Activated CD4-positive, alpha-beta T cell treated with anti-CD3 and anti-CD28 coated beads, Interleukin-2, amount 50 U/mL, for 4 hours (primary cell): ENCODE results near the gene TNFAIP8.
A peak's percentile ranks its signal among the peaks of the same experiment; 100 is the strongest.

ENCODE experiments used
- DNase-seq, 2 experiments: peaks; one replicate each; pipeline ENCODE4 v3.0.0-alpha.2; 2020

The TNFAIP8 gene

GRCh38 chr5:119373449-119373858 is 17.6 kb downstream of the TNFAIP8 start:
- no peak for DNase-seq

GRCh38 chr5:119374901-119375300 is 19.1 kb downstream of the TNFAIP8 start:
- no peak for DNase-seq

DNA sequence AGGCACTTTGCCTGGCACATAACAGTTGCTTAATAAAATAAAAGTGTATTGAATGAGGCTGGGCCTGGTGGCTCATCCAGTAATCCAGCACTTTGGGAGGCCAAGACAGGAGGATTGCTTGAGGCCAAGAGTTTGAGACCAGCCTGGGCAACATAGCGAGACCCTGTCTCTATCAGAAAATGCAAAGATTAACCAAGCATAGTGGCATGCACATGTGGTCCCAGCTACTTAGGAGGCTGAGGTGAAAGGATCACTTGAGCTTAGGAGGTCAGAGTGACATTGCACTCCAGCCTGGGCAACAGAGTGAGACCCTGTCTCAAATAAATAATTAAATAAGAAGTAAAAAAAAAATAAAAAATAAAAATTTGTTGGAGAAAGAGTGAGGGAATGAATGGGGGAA is 21.2 kb downstream of the TNFAIP8 start:
- DNase-seq, result no peak

DNA sequence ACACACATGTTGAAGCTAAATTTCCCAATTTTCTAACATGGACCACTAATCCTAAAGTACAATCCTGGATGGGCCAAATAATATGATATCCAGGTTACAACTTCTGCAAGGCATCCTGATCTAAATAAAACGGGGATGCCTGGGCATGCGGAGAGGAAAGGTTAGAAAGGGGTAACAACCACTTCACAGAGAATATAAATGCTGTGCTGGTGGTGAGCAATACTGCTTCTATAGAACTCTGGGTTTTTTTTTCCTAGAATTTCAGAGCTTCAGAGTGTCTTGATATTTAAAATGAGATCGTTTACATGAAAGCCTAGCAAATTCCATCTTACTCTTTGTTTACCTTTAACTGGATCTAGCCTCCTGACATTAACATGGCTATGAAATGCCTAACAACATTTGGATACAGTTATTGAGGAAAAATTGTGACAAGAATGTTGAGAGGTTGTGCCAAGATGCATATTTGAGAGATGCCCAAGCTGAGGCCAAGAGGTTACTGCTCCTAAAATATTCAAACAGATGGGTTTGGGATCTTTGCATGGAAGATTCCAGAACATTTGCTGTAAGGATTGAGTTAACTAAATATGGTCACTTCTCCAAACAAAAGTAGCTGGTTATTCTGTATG is 22.4 kb downstream of the TNFAIP8 start:
- no peak for DNase-seq

GRCh38 chr5:119379096-119379495 is 23.3 kb downstream of the TNFAIP8 start:
- no peak for DNase-seq

DNA sequence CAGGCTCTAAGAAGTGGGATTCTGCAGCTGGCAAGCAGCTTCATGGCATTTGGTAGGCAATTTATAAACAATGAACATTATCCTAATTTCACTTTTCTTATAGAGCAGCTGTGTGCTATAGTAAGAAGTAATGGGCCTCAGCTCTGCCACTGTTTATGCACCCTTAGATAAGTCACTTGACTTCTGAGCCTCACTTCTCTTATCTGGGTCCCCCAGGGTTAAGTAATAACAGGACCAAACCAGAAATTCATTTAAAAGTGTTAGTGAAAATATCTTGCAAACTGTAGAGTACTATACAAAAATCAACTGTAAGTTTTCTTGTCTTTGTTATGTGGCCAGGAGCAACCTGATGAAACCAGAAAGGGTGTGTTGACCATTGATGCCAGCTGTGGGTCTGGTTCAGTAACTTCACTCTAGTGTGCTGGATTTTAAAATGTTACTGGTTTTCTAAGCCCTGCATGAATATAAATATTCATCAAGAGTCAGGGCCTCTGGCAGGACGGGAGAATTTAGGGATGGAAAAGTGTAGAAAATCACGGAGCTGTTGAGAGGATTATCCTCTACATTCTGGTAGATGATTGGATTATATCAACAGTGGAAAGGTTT is 24.2 kb downstream of the TNFAIP8 start:
- no peak for DNase-seq

GRCh38 chr5:119382169-119382568 is 26.4 kb downstream of the TNFAIP8 start:
- no peak for DNase-seq

DNA sequence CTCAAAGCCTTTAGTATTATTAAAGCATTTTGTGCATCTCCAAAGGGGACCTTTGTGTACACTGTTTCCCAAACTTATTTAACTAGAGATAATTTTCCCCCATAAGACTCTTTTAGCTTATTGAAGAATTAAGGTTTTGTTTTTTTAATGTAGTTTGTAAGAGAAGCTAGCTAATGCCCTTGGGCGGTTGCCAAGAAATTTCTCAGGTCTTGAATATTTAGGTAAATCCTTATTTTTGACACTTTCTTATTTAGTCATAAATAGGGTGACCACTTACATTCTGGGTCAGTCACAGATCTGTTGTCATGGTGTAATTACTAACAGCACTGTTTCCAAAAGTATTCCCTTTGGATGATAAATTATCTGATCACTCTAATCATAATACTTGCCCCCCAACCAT is 27.2 kb downstream of the TNFAIP8 start:
- DNase-seq, result no peak

GRCh38 chr5:119385136-119385535 is 29.3 kb downstream of the TNFAIP8 start:
- no peak for DNase-seq

- DNase-seq, result no peak
Observed at GRCh38 chr5:119385536-119386128, 29.8 kb downstream of the TNFAIP8 start.

- no peak for DNase-seq
Observed at GRCh38 chr5:119386596-119387344, 31.0 kb downstream of the TNFAIP8 start.

GRCh38 chr5:119387945-119388618 is 32.3 kb downstream of the TNFAIP8 start:
- DNase-seq, result no peak

DNA sequence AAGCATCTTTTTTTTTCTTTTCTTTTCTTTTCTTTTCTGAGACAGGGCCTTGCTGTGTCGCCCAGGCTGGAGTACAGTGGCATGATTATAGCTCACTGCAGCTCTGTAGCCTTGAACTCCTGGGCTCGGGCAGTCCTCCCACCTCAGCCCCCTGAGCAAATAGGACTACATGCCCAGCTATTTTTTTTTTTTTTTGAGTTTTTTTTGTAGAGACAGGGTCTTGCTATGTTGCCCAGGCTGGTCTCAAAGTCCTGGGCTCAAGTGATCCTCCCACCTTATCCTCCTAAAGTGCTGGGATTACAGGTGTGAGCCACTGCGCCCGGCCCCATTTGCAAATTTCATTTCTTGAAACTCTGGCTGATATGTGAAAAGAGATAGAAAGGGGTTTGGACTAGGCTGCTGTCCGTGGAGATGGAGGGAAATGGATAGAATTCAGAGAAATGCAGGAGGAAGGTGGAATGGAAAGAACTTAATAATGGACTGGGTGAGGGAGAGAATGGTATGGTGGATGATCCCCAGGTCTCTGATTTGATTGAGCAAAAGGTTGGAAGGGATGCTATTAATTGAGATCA is 32.9 kb downstream of the TNFAIP8 start:
- no peak for DNase-seq

- no peak for DNase-seq
Observed at GRCh38 chr5:119389288-119390030, 33.6 kb downstream of the TNFAIP8 start.

GRCh38 chr5:119390404-119390803 is 34.6 kb downstream of the TNFAIP8 start:
- DNase-seq, result no peak

DNA sequence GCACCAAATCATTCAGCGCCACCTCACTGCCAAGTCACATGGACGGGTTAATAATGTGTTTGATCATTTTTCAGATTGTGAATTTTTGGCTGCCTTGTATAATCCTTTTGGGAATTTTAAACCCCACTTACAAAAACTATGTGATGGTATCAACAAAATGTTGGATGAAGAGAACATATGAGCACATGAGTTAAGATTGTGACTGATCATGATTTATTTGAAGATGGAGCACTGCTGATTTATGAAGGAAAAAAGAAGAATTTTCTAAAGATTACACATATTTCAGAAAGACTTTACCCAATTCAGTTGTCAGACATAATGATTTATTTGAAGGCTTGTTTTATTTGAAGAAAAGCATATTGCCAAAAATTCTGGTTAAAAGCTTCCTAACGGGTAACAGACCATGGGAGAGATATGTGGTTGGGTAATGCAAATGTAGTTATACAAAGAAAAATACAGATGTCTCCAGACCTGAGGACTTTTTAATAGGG is 37.4 kb downstream of the TNFAIP8 start:
- no peak for DNase-seq

GRCh38 chr5:119393746-119394145 is 37.9 kb downstream of the TNFAIP8 start:
- no peak for DNase-seq

- no peak for DNase-seq
Observed at GRCh38 chr5:119395080-119395836, 39.4 kb downstream of the TNFAIP8 start.

- no peak for DNase-seq
Observed at GRCh38 chr5:119396030-119396664, 40.3 kb downstream of the TNFAIP8 start.

GRCh38 chr5:119397518-119398380 is 41.9 kb downstream of the TNFAIP8 start:
- DNase-seq, result peak in 1 of 2 experiments; percentile 18
